ENCODE results near the gene SOWAHA.

GRCh38 chr5:132840896-132841295 is 27.8 kb downstream of the SOWAHA start:
- TF ChIP-seq, protein P1, sequence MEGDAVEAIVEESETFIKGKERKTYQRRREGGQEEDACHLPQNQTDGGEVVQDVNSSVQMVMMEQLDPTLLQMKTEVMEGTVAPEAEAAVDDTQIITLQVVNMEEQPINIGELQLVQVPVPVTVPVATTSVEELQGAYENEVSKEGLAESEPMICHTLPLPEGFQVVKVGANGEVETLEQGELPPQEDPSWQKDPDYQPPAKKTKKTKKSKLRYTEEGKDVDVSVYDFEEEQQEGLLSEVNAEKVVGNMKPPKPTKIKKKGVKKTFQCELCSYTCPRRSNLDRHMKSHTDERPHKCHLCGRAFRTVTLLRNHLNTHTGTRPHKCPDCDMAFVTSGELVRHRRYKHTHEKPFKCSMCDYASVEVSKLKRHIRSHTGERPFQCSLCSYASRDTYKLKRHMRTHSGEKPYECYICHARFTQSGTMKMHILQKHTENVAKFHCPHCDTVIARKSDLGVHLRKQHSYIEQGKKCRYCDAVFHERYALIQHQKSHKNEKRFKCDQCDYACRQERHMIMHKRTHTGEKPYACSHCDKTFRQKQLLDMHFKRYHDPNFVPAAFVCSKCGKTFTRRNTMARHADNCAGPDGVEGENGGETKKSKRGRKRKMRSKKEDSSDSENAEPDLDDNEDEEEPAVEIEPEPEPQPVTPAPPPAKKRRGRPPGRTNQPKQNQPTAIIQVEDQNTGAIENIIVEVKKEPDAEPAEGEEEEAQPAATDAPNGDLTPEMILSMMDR (IDR thresholded peaks at IDR 0.05): no peak
- TF ChIP-seq EZH2 (IDR thresholded peaks at IDR 0.05; ENCODE audit: borderline replicate concordance, insufficient read depth, low read depth, low read length, poor library complexity, severe bottlenecking): no peak
